ENCODE results near the gene ANKRD13B. TPM values are rescaled to one million over a fixed set of nuclear protein-coding genes. Genes with fewer than 3 reads are reported as not detected.
"Not testable (repeated sequence)": the region's sequence is repeated elsewhere in the genome, so short reads cannot be mapped to it uniquely, and the experiment has no call there.

Gene ANKRD13B
- total RNA-seq, 1 experiment from 2014 or later: 10.4 TPM

GRCh38 chr17:29557085-29557738, 35.7 kb upstream of the ANKRD13B start:
- POLR2A ChIA-PET: no interaction called here
- peaks cover 25% of the 10 kb centered on the region for H3K36me3 Mint-ChIP-seq (ENCODE audit: insufficient read depth, unreplicated experiment)

GRCh38 chr17:29557739-29558116, 35.2 kb upstream of the ANKRD13B start:
- no peak for DNase-seq
- peaks cover 33% of the 10 kb centered on the region for H3K4me1 ChIP-seq
- Mint-ChIP-seq H3K4me3 (ENCODE audit: unreplicated experiment) (peak overlapping the region; percentile 26), H3K36me3 (ENCODE audit: insufficient read depth, unreplicated experiment) (peaks cover 26% of the 10 kb centered on the region), H3K9me3 (ENCODE audit: unreplicated experiment) (no peaks in the 10 kb centered on the region), H3K27me3 (ENCODE audit: insufficient read depth, unreplicated experiment) (no peaks in the 10 kb centered on the region), H3K27ac (ENCODE audit: unreplicated experiment) (peak overlapping the region; percentile 60), H3K4me1 (ENCODE audit: low read depth, unreplicated experiment) (peaks cover 17% of the 10 kb centered on the region)
- TF ChIP-seq, protein P1, sequence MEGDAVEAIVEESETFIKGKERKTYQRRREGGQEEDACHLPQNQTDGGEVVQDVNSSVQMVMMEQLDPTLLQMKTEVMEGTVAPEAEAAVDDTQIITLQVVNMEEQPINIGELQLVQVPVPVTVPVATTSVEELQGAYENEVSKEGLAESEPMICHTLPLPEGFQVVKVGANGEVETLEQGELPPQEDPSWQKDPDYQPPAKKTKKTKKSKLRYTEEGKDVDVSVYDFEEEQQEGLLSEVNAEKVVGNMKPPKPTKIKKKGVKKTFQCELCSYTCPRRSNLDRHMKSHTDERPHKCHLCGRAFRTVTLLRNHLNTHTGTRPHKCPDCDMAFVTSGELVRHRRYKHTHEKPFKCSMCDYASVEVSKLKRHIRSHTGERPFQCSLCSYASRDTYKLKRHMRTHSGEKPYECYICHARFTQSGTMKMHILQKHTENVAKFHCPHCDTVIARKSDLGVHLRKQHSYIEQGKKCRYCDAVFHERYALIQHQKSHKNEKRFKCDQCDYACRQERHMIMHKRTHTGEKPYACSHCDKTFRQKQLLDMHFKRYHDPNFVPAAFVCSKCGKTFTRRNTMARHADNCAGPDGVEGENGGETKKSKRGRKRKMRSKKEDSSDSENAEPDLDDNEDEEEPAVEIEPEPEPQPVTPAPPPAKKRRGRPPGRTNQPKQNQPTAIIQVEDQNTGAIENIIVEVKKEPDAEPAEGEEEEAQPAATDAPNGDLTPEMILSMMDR (IDR thresholded peaks at IDR 0.05; ENCODE audit: insufficient read depth in 1 of 2, low read depth in 1 of 2, low read length in 1 of 2, severe bottlenecking in 1 of 2, unreplicated experiment in 1 of 2): no peak
- ChIA-PET POLR2A (no interaction called here), CTCF (interaction anchor here (2.3 kb wide), 1 partner anchor 21 kb away, joined by 13 read pairs; no protein-coding TSS in a partner anchor)
- H3K27me3 ChIP-seq (replicated peaks; ENCODE audit: control insufficient read depth, insufficient read depth, low read length): no peaks in the 10 kb centered on the region
- H3K9me3 ChIP-seq: no peaks in the 10 kb centered on the region
- intact Hi-C loops (cut with micrococcal nuclease; ENCODE audit: unreplicated experiment): no loop called here
- no peak overlapping the region for H3K4me3 ChIP-seq (ENCODE audit: low read depth, low read length)
- no TSS peak for BruUV-seq (replicated peaks)
- no peaks in the 10 kb centered on the region; the same call in 1 of the 2 replicates for H3K36me3 ChIP-seq (ENCODE audit: control insufficient read depth, insufficient read depth, low read length)

More at GRCh38 chr17:29557085-29557738, 35.7 kb upstream of the ANKRD13B start:
- DNase-seq: peak in 1 of 2 experiments; percentile 39
- H3K36me3 ChIP-seq (ENCODE audit: control insufficient read depth, insufficient read depth, low read length): no peaks in the 10 kb centered on the region; the same call in 1 of the 2 replicates
- CTCF ChIA-PET: interaction anchor here (0.6 to 2.3 kb wide), 6 partner anchors 10 to 187 kb away, joined by 4 to 13 read pairs (median 8); partner anchors contain the start of gene ABHD15
- TF ChIP-seq, protein P1 (IDR thresholded peaks at IDR 0.05; ENCODE audit: insufficient read depth in 1 of 2, low read depth in 1 of 2, low read length in 1 of 2, severe bottlenecking in 1 of 2, unreplicated experiment in 1 of 2): no peak
- H3K4me3 ChIP-seq (ENCODE audit: low read depth, low read length): no peak overlapping the region
- BruUV-seq (replicated peaks): no TSS peak
- no peaks in the 10 kb centered on the region for H3K9me3 Mint-ChIP-seq (ENCODE audit: unreplicated experiment)
- H3K4me1 Mint-ChIP-seq (ENCODE audit: low read depth, unreplicated experiment): peaks cover 17% of the 10 kb centered on the region
- peaks cover 33% of the 10 kb centered on the region for H3K4me1 ChIP-seq
- H3K27ac Mint-ChIP-seq (ENCODE audit: unreplicated experiment): peak overlapping the region; percentile 60
- no peaks in the 10 kb centered on the region for H3K9me3 ChIP-seq
- H3K27me3 ChIP-seq (replicated peaks; ENCODE audit: control insufficient read depth, insufficient read depth, low read length): no peaks in the 10 kb centered on the region
- H3K4me3 Mint-ChIP-seq (ENCODE audit: unreplicated experiment): peak overlapping the region; percentile 26
- no peaks in the 10 kb centered on the region for H3K27me3 Mint-ChIP-seq (ENCODE audit: insufficient read depth, unreplicated experiment)
- intact Hi-C loops (cut with micrococcal nuclease; ENCODE audit: unreplicated experiment): no loop called here

- H3K36me3 Mint-ChIP-seq (ENCODE audit: insufficient read depth, unreplicated experiment): peaks cover 30% of the 10 kb centered on the region
- H3K4me1 ChIP-seq: peaks cover 33% of the 10 kb centered on the region
- H3K4me3 ChIP-seq (ENCODE audit: low read depth, low read length); H3K27me3 ChIP-seq (replicated peaks; ENCODE audit: control insufficient read depth, insufficient read depth, low read length); H3K36me3 ChIP-seq (ENCODE audit: control insufficient read depth, insufficient read depth, low read length); H3K4me3 Mint-ChIP-seq (ENCODE audit: unreplicated experiment); intact Hi-C loops (cut with micrococcal nuclease; ENCODE audit: unreplicated experiment); DNase-seq; POLR2A ChIA-PET; H3K9me3 Mint-ChIP-seq (ENCODE audit: unreplicated experiment); BruUV-seq (replicated peaks); H3K9me3 ChIP-seq; H3K27me3 Mint-ChIP-seq (ENCODE audit: insufficient read depth, unreplicated experiment): not testable (repeated sequence)
- peak overlapping the region; percentile 60 for H3K27ac Mint-ChIP-seq (ENCODE audit: unreplicated experiment)
- CTCF ChIA-PET: interaction anchor here (2.3 kb wide), 1 partner anchor 21 kb away, joined by 13 read pairs; no protein-coding TSS in a partner anchor
- peaks cover 17% of the 10 kb centered on the region for H3K4me1 Mint-ChIP-seq (ENCODE audit: low read depth, unreplicated experiment)
Measured at GRCh38 chr17:29558139-29558538, 34.8 kb upstream of the ANKRD13B start.

All from Caco-2 (cell line).